ENCODE data around the gene ENTPD8. TPM values are rescaled to one million over a fixed set of nuclear protein-coding genes. Genes with fewer than 3 reads are reported as not detected.

Gene ENTPD8
- total and polyA plus RNA-seq, 2 of the 13 experiments (the other 11 are each of a cell fraction or from before 2014, with no cell fraction given): 0.26 to 0.44 TPM

- no peak overlapping the region for H2AFZ ChIP-seq (ENCODE audit: low read length)
- peaks cover 5 to 29% of the 10 kb centered on the region in 2 experiments; a peak in 4 of 5 replicates for H3K27me3 ChIP-seq (ENCODE audit: control insufficient read depth in 1 of 2, insufficient read depth in 2 of 2, low read length in 2 of 2)
- no peaks in the 10 kb centered on the region for H4K20me1 ChIP-seq (ENCODE audit: insufficient read depth, low read length)
- WGBS (ENCODE audit: low lambda C conversion rate): 30% methylated on average over 3 of the region's 3 CpGs
- no peak overlapping the region for H3K9ac ChIP-seq (ENCODE audit: insufficient read depth, low read depth, low read length)
- H3K4me2 ChIP-seq (ENCODE audit: low read depth, low read length): no peak overlapping the region
- in situ Hi-C loops (cut with HindIII; ENCODE audit: extremely low pct_ligation_motif_present, low pct_unique_long_range_greater_than_20kb): no loop called here
- intact Hi-C loops (cut with micrococcal nuclease; ENCODE audit: unreplicated experiment): no loop called here
- POLR2A ChIA-PET: no interaction called here
- DNase-seq (ENCODE audit: low spot score) (no peak), FAIRE-seq (no peak), ATAC-seq (no peak)
- no TSS peak for BruUV-seq (replicated peaks)
- no peak overlapping the region for H3K27ac ChIP-seq (ENCODE audit: extremely low read length, insufficient read depth, low read length)
- H3K9me3 ChIP-seq (ENCODE audit: low read length): peaks cover 19% of the 10 kb centered on the region
- H3K36me3 ChIP-seq (replicated peaks in 1 of 2; ENCODE audit: control insufficient read depth in 1 of 2, insufficient read depth in 2 of 2, low read length in 2 of 2): no peaks in the 10 kb centered on the region
- peaks cover 27% of the 10 kb centered on the region for H3K4me1 ChIP-seq (ENCODE audit: insufficient read depth, low read length)
- no peak overlapping the region for H3K4me3 ChIP-seq (replicated peaks in 1 of 3; ENCODE audit: insufficient read depth in 1 of 3, low read depth in 2 of 3, low read length in 3 of 3)
- TF ChIP-seq ZNF292 (CRISPR knock-in tag; IDR thresholded peaks at IDR 0.05; ENCODE audit: borderline replicate concordance, low read depth) (no peak), ZNF180 (CRISPR knock-in tag; IDR thresholded peaks at IDR 0.05; ENCODE audit: borderline replicate concordance, low read depth) (no peak), ZFP1 (CRISPR knock-in tag; IDR thresholded peaks at IDR 0.05) (peak; percentile 99), NCOA1 (CRISPR knock-in tag; IDR thresholded peaks at IDR 0.05) (no peak), ZNF83 (CRISPR knock-in tag; IDR thresholded peaks at IDR 0.05; ENCODE audit: borderline replicate concordance) (no peak), HHEX (CRISPR knock-in tag; IDR thresholded peaks at IDR 0.05) (no peak), ATF4 (CRISPR knock-in tag; IDR thresholded peaks at IDR 0.05) (no peak)
- CTCF ChIA-PET (ENCODE audit: low intra/inter-chr PET ratio, low total read pairs): no interaction called here
- H3K79me2 ChIP-seq (ENCODE audit: insufficient read depth, low read length): no peaks in the 10 kb centered on the region
Measured at GRCh38 chr9:137475666-137476065, 34.5 kb upstream of the ENTPD8 start.

GRCh38 chr9:137474271-137474670, 33.1 kb upstream of the ENTPD8 start:
- Histone ChIP-seq H2AFZ (ENCODE audit: low read length) (no peak overlapping the region), H3K27me3 (ENCODE audit: control insufficient read depth in 1 of 2, insufficient read depth in 2 of 2, low read length in 2 of 2) (peaks cover 0 to 17% of the 10 kb centered on the region in 2 experiments; a peak in 4 of 5 replicates), H4K20me1 (ENCODE audit: insufficient read depth, low read length) (no peaks in the 10 kb centered on the region), H3K4me2 (ENCODE audit: low read depth, low read length) (no peak overlapping the region), H3K4me1 (ENCODE audit: insufficient read depth, low read length) (peaks cover 13% of the 10 kb centered on the region), H3K4me3 (replicated peaks in 1 of 3; ENCODE audit: insufficient read depth in 1 of 3, low read depth in 2 of 3, low read length in 3 of 3) (no peak overlapping the region), H3K9me3 (ENCODE audit: low read length) (peaks cover 19% of the 10 kb centered on the region), H3K79me2 (ENCODE audit: insufficient read depth, low read length) (no peaks in the 10 kb centered on the region), H3K36me3 (replicated peaks in 1 of 2; ENCODE audit: control insufficient read depth in 1 of 2, insufficient read depth in 2 of 2, low read length in 2 of 2) (no peaks in the 10 kb centered on the region), H3K9ac (ENCODE audit: insufficient read depth, low read depth, low read length) (no peak overlapping the region), H3K27ac (ENCODE audit: extremely low read length, insufficient read depth, low read length) (no peak overlapping the region)
- intact Hi-C loops (cut with micrococcal nuclease; ENCODE audit: unreplicated experiment) (no loop called here), in situ Hi-C loops (cut with HindIII; ENCODE audit: extremely low pct_ligation_motif_present, low pct_unique_long_range_greater_than_20kb) (no loop called here)
- FAIRE-seq (no peak), ATAC-seq (no peak), DNase-seq (ENCODE audit: low spot score) (no peak)
- 75% methylated on average over 18 of the region's 18 CpGs for WGBS (ENCODE audit: low lambda C conversion rate)
- ChIA-PET CTCF (ENCODE audit: low intra/inter-chr PET ratio, low total read pairs) (no interaction called here), POLR2A (no interaction called here)
- BruUV-seq (replicated peaks): no TSS peak
- no peak for TF ChIP-seq RARA (CRISPR knock-in tag; IDR thresholded peaks at IDR 0.05)
- TF ChIP-seq PBX3 (CRISPR knock-in tag; IDR thresholded peaks at IDR 0.05; ENCODE audit: borderline replicate concordance): no peak
- TF ChIP-seq THAP7 (CRISPR knock-in tag; IDR thresholded peaks at IDR 0.05): no peak
- no peak for TF ChIP-seq PCBP2 (optimal IDR thresholded peaks at IDR 0.05; ENCODE audit: low read depth, low read length, poor library complexity, severe bottlenecking)
- no peak for TF ChIP-seq HNRNPLL (IDR thresholded peaks at IDR 0.05; ENCODE audit: low read depth, low read length, poor library complexity, severe bottlenecking)
- no peak for TF ChIP-seq NFIB (CRISPR knock-in tag; IDR thresholded peaks at IDR 0.05; ENCODE audit: borderline replicate concordance)
- no peak for TF ChIP-seq NFRKB (IDR thresholded peaks at IDR 0.05)
- TF ChIP-seq ZNF317 (CRISPR knock-in tag; IDR thresholded peaks at IDR 0.05): no peak
- no peak for TF ChIP-seq NFE2L1 (CRISPR knock-in tag; IDR thresholded peaks at IDR 0.05; ENCODE audit: borderline replicate concordance)
- TF ChIP-seq ZNF501 (CRISPR knock-in tag; IDR thresholded peaks at IDR 0.05): no peak
- TF ChIP-seq HES4 (CRISPR knock-in tag; IDR thresholded peaks at IDR 0.05; ENCODE audit: borderline replicate concordance): no peak
- TF ChIP-seq MTF1 (CRISPR knock-in tag; IDR thresholded peaks at IDR 0.05): no peak
